Muscle layer of duodenum (tissue), 2 donors: Measurements from ENCODE around the gene GAPVD1.
"Not testable (repeated sequence)": the region's sequence is repeated elsewhere in the genome, so short reads cannot be mapped to it uniquely, and the experiment has no call there.

ENCODE experiments used
- H3K27ac ChIP-seq: one replicate; pipeline ENCODE4 v1.7.0; 2013; ENCODE audit warnings: mild to moderate bottlenecking, low read length
- H3K27me3 ChIP-seq: one replicate; pipeline ENCODE4 v1.7.0; 2013; ENCODE audit warnings: low read depth, mild to moderate bottlenecking, control low read depth, low read length
- H3K36me3 ChIP-seq, 2 donors: one replicate each; pipeline ENCODE4 v1.7.0; 2013; ENCODE audit warnings: low read length in 2 of 2, control low read depth in 1 of 2, mild to moderate bottlenecking in 1 of 2; ENCODE audit not compliant: insufficient read depth in 2 of 2, control insufficient read depth in 1 of 2
- H3K4me1 ChIP-seq, 2 donors: one replicate each; pipeline ENCODE4 v1.7.0; 2013; ENCODE audit warnings: low read length in 2 of 2, mild to moderate bottlenecking in 2 of 2, control low read depth in 1 of 2, moderate library complexity in 1 of 2; ENCODE audit not compliant: insufficient read depth in 2 of 2, control insufficient read depth in 1 of 2
- H3K4me3 ChIP-seq, 2 donors: one replicate each; pipeline ENCODE4 v1.7.0; 2013; ENCODE audit warnings: low read length in 2 of 2, low read depth in 1 of 2, mild to moderate bottlenecking in 1 of 2
- H3K9me3 ChIP-seq, 2 donors: one replicate each; pipeline ENCODE4 v1.7.0; 2013; ENCODE audit warnings: low read length in 2 of 2, control low read depth in 1 of 2, mild to moderate bottlenecking in 1 of 2; ENCODE audit not compliant: control insufficient read depth in 1 of 2
- donor health status: healthy.

Gene GAPVD1

GRCh38 chr9:125277411-125277810, 15.8 kb downstream of the GAPVD1 start:
- Histone ChIP-seq H3K9me3 (no peaks in the 10 kb centered on the region), H3K4me1 (peaks cover 7% of the 10 kb centered on the region in 2 donors), H3K4me3 (no peak overlapping the region), H3K36me3 (no peaks in the 10 kb centered on the region), H3K27me3 (no peaks in the 10 kb centered on the region), H3K27ac (no peak overlapping the region)

GRCh38 chr9:125280945-125281344, 19.3 kb downstream of the GAPVD1 start:
- H3K27me3 ChIP-seq, result no peaks in the 10 kb centered on the region
- H3K4me3 ChIP-seq, result no peak overlapping the region
- H3K27ac ChIP-seq, result no peak overlapping the region
- H3K36me3 ChIP-seq, result no peaks in the 10 kb centered on the region
- H3K4me1 ChIP-seq, result peaks cover 0 to 10% of the 10 kb centered on the region in 2 donors
- no peaks in the 10 kb centered on the region for H3K9me3 ChIP-seq

GRCh38 chr9:125284855-125285254, 23.2 kb downstream of the GAPVD1 start:
- H3K27ac ChIP-seq, result no peak overlapping the region
- H3K4me1 ChIP-seq, result peaks cover 0 to 15% of the 10 kb centered on the region in 2 donors
- H3K36me3 ChIP-seq, result peaks cover 0 to 4% of the 10 kb centered on the region in 2 donors
- H3K27me3 ChIP-seq, result no peaks in the 10 kb centered on the region
- H3K4me3 ChIP-seq, result no peak overlapping the region
- no peaks in the 10 kb centered on the region for H3K9me3 ChIP-seq

GRCh38 chr9:125286935-125287433, 25.4 kb downstream of the GAPVD1 start:
- not testable (repeated sequence) for H3K27me3 ChIP-seq, H3K4me3 ChIP-seq, H3K36me3 ChIP-seq, H3K27ac ChIP-seq, H3K9me3 ChIP-seq
- H3K4me1 ChIP-seq, result peaks cover 0 to 15% of the 10 kb centered on the region in 2 donors

- no peak overlapping the region for H3K27ac ChIP-seq
Measured at GRCh38 chr9:125293134-125293533, 31.5 kb downstream of the GAPVD1 start.

GRCh38 chr9:125295657-125296056, 34.0 kb downstream of the GAPVD1 start:
- H3K4me1 ChIP-seq, result no peaks in the 10 kb centered on the region
- no peak overlapping the region for H3K4me3 ChIP-seq
- no peaks in the 10 kb centered on the region for H3K27me3 ChIP-seq

More at GRCh38 chr9:125293134-125293533, 31.5 kb downstream of the GAPVD1 start:
- Histone ChIP-seq H3K27me3 (no peaks in the 10 kb centered on the region), H3K4me3 (no peak overlapping the region), H3K4me1 (no peaks in the 10 kb centered on the region), H3K36me3 (peaks cover 0 to 4% of the 10 kb centered on the region in 2 donors), H3K9me3 (no peaks in the 10 kb centered on the region)

GRCh38 chr9:125296843-125297372, 35.3 kb downstream of the GAPVD1 start:
- no peak overlapping the region for H3K27ac ChIP-seq
- no peaks in the 10 kb centered on the region for H3K27me3 ChIP-seq
- H3K9me3 ChIP-seq, result no peaks in the 10 kb centered on the region
- H3K4me3 ChIP-seq, result no peak overlapping the region
- peaks cover 3 to 13% of the 10 kb centered on the region in 2 donors for H3K36me3 ChIP-seq
- H3K4me1 ChIP-seq, result no peaks in the 10 kb centered on the region

More at GRCh38 chr9:125295657-125296056, 34.0 kb downstream of the GAPVD1 start:
- Histone ChIP-seq H3K27ac (no peak overlapping the region), H3K9me3 (no peaks in the 10 kb centered on the region), H3K36me3 (peaks cover 0 to 4% of the 10 kb centered on the region in 2 donors)

- Histone ChIP-seq H3K9me3 (no peaks in the 10 kb centered on the region), H3K27ac (no peak overlapping the region), H3K4me1 (no peaks in the 10 kb centered on the region), H3K4me3 (no peak overlapping the region), H3K36me3 (peaks cover 13 to 21% of the 10 kb centered on the region in 2 donors), H3K27me3 (no peaks in the 10 kb centered on the region)
Measured at GRCh38 chr9:125297917-125298316, 36.3 kb downstream of the GAPVD1 start.

GRCh38 chr9:125302241-125302640, 40.6 kb downstream of the GAPVD1 start:
- peaks cover 18 to 38% of the 10 kb centered on the region in 2 donors for H3K36me3 ChIP-seq
- H3K4me3 ChIP-seq, result no peak overlapping the region
- no peak overlapping the region for H3K27ac ChIP-seq
- no peaks in the 10 kb centered on the region for H3K9me3 ChIP-seq
- no peaks in the 10 kb centered on the region for H3K27me3 ChIP-seq
- no peaks in the 10 kb centered on the region for H3K4me1 ChIP-seq

- H3K27me3 ChIP-seq, result no peaks in the 10 kb centered on the region
- H3K36me3 ChIP-seq, result peaks cover 33 to 44% of the 10 kb centered on the region in 2 donors
- H3K4me3 ChIP-seq, result no peak overlapping the region
- no peaks in the 10 kb centered on the region for H3K9me3 ChIP-seq
- H3K27ac ChIP-seq, result no peak overlapping the region
- H3K4me1 ChIP-seq, result no peaks in the 10 kb centered on the region
Measured at GRCh38 chr9:125304273-125304672, 42.6 kb downstream of the GAPVD1 start.

GRCh38 chr9:125312411-125312810, 50.8 kb downstream of the GAPVD1 start:
- no peak overlapping the region for H3K4me3 ChIP-seq
- H3K9me3 ChIP-seq, result no peaks in the 10 kb centered on the region
- H3K36me3 ChIP-seq, result peaks cover 36 to 51% of the 10 kb centered on the region in 2 donors
- no peaks in the 10 kb centered on the region for H3K4me1 ChIP-seq
- H3K27ac ChIP-seq, result no peak overlapping the region
- no peaks in the 10 kb centered on the region for H3K27me3 ChIP-seq

GRCh38 chr9:125316359-125316758, 54.7 kb downstream of the GAPVD1 start:
- H3K4me1 ChIP-seq, H3K9me3 ChIP-seq, H3K27me3 ChIP-seq, H3K4me3 ChIP-seq, H3K27ac ChIP-seq: not testable (repeated sequence)
- H3K36me3 ChIP-seq, result peaks cover 29 to 59% of the 10 kb centered on the region in 2 donors
